Brain microvascular endothelial cell (primary cell): ENCODE results near the gene TDRD12.
"Not testable (repeated sequence)": the region's sequence is repeated elsewhere in the genome, so short reads cannot be mapped to it uniquely, and the experiment has no call there.

Source experiments
- DNase-seq: peaks from one replicate; pipeline ENCODE4 v3.0.0-alpha.2; 2020
- H3K27ac ChIP-seq: fragments of 250-450 bp; sonication (Bioruptor Pico); 2 replicates; pipeline ENCODE4 v1.5.1; 2020; ENCODE audit warnings: mild to moderate bottlenecking, moderate library complexity
- H3K27me3 ChIP-seq: fragments of 250-450 bp; sonication (Bioruptor Pico); replicated peaks from 2 replicates; pipeline ENCODE4 v1.5.1; 2020; ENCODE audit warnings: mild to moderate bottlenecking
- H3K36me3 ChIP-seq: fragments of 250-450 bp; sonication (Bioruptor Pico); replicated peaks from 2 replicates; pipeline ENCODE4 v1.5.1; 2020; ENCODE audit warnings: mild to moderate bottlenecking
- H3K4me3 ChIP-seq: 2 replicates; pipeline ENCODE4 v1.5.1; 2011; ENCODE audit warnings: low read depth, mild to moderate bottlenecking, control low read depth, low read length, moderate library complexity
- in situ Hi-C: cut with HindIII; loops from 2 replicates; pipeline ENCODE4 v1.10.0; 2017; ENCODE audit warnings: low sequenced_read_pairs, low pct_ligation_motif_present
- TF ChIP-seq, protein P1 (sequence below): IDR thresholded peaks from 2 replicates; pipeline ENCODE4 v1.5.1; 2011; ENCODE audit warnings: low read depth, mild to moderate bottlenecking, moderate library complexity, low read length, control low read depth, inconsistent platforms; ENCODE audit errors: missing control alignments

Gene TDRD12

DNA sequence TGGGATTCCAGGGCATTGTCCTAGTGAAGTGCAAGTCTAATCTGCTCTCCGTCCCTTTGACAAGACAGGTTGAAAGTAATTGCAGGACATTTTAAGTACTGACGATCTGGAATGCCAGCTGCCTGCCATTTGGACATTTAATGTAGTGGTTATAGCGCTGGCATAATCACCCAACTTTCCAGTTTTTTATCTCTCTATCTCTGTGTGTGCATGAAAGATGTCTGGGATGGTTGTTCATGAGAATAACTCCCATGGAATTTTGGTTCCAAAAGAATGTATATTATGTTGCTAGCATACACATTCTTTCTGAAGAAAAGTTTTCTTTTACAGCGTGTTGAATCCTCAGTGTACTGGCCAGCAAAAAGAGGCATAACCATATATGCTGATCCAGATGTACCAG, 53.6 kb downstream of the TDRD12 start:
- in situ Hi-C loops: no loop called here
- Histone ChIP-seq H3K4me3 (no peak overlapping the region), H3K36me3 (no peaks in the 10 kb centered on the region), H3K27me3 (no peaks in the 10 kb centered on the region), H3K27ac (no peak overlapping the region)
- DNase-seq: no peak
- TF ChIP-seq, protein P1, sequence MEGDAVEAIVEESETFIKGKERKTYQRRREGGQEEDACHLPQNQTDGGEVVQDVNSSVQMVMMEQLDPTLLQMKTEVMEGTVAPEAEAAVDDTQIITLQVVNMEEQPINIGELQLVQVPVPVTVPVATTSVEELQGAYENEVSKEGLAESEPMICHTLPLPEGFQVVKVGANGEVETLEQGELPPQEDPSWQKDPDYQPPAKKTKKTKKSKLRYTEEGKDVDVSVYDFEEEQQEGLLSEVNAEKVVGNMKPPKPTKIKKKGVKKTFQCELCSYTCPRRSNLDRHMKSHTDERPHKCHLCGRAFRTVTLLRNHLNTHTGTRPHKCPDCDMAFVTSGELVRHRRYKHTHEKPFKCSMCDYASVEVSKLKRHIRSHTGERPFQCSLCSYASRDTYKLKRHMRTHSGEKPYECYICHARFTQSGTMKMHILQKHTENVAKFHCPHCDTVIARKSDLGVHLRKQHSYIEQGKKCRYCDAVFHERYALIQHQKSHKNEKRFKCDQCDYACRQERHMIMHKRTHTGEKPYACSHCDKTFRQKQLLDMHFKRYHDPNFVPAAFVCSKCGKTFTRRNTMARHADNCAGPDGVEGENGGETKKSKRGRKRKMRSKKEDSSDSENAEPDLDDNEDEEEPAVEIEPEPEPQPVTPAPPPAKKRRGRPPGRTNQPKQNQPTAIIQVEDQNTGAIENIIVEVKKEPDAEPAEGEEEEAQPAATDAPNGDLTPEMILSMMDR: no peak

DNA sequence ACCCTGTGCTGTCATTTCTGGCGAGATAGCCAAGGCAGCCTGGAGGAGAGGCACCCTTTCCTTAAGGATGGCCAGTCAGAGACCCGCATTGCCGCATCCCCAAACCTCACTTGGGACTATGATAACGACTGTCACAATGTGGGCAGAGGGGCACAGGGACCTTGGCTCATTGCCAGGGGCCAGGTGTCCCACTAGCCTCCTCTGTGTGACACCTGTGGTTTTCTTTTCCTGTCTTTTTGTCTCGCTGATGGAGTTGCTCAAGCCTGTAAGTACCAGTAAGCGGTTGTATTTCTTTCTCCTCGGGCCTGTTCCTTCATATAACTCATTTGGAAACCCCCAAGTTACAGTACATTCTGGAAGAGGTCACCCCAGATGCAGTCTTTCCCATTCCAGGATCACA, 59.5 kb downstream of the TDRD12 start:
- no peaks in the 10 kb centered on the region for H3K36me3 ChIP-seq
- TF ChIP-seq, protein P1: no peak
- no peaks in the 10 kb centered on the region for H3K27me3 ChIP-seq
- in situ Hi-C loops: no loop called here
- H3K27ac ChIP-seq: no peak overlapping the region
- no peak for DNase-seq
- H3K4me3 ChIP-seq: no peak overlapping the region

DNA sequence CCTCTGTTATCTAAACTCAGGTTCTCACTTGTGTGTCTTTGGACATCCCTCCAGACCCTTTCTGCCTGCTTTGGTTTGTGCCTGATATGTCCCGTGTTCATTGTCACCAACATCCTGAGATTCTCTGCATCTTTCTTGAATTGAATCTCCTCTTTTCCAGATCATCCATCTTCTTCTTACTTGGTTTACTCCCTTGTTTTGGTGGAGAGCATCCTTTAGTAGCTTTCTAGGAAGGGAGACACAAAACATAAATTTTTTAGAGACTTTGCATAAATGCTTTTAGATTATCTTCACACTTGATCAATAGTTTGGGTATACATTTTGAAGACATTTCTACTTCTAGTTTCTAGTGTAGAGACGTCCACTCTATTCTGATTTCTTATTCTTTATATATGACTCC, 61.7 kb downstream of the TDRD12 start:
- no peak overlapping the region for H3K27ac ChIP-seq
- DNase-seq: no peak
- H3K36me3 ChIP-seq: no peaks in the 10 kb centered on the region
- TF ChIP-seq, protein P1: no peak
- no peak overlapping the region for H3K4me3 ChIP-seq
- H3K27me3 ChIP-seq: no peaks in the 10 kb centered on the region
- in situ Hi-C loops: no loop called here

DNA sequence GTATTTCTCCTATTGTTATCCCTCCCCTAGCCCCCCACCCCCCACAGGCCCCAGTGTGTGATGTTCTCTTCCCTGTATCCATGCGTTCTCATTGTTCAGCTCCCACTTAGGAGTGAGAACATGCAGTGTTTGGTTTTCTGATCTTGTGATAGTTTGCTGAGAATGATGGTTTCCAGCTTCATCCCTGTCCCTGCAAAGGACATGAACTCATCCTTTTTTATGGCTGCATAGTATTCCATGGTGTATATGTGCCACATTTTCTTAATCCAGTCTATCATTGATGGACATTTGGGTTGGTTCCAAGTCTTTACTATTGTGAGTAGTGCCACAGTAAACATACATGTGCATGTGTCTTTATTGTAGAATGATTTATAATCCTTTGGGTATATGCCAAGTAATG, 62.5 kb downstream of the TDRD12 start:
- H3K36me3 ChIP-seq, DNase-seq, H3K4me3 ChIP-seq, H3K27me3 ChIP-seq, H3K27ac ChIP-seq, in situ Hi-C loops: not testable (repeated sequence)

DNA sequence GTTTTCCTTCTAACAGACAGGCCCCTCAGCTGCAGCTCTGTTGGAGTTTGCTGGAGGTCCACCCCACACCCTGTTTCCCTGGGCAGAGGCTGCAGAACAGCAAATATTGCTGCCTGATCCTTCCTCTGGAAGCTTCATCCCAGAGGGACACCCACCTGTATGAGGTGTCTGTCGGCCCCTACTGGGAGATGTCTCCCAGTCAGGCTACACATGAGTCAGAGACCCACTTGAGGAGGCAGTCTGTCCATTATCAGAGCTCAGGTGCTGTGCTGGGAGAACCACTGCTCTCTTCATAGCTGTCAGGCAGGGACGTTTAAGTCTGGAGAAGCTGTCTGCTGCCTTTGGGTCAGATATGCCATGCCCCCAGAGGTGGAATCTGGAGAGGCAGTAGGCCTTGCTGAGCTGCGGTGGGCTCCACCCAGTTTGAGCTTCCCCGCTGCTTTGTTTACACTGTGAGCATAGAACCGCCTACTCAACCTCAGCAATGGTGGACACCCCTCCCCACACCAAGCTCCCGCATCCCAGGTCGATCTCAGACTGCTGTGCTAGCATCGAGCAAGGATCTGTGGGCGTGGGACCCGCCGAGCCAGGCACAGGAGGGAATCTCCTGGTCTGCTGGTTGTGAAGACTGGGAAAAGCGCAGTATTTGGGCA, 67.7 kb downstream of the TDRD12 start:
- H3K36me3 ChIP-seq, H3K27ac ChIP-seq, in situ Hi-C loops, H3K4me3 ChIP-seq, H3K27me3 ChIP-seq: not testable (repeated sequence)
- DNase-seq: peak; percentile 0

DNA sequence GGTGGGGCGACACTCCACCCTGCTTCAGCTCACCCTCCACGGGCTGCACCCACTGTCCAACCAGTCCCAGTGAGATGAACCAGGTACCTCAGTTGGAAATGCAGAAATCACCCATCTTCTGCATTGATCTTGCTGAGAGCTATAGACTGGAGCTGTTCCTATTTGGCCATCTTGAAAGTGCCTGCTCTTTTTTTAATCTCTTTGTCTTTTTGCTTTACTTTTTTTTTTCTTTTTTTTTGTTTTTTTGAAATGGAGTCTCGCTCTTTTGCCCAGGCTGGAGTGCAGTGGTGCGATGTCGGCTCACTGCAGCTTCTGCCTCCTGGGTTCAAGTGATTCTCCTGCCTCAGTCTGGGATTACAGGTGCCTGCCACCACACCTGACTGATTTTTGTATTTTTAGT, 68.3 kb downstream of the TDRD12 start:
- in situ Hi-C loops, H3K4me3 ChIP-seq, H3K36me3 ChIP-seq, H3K27me3 ChIP-seq, DNase-seq, H3K27ac ChIP-seq: not testable (repeated sequence)

DNA sequence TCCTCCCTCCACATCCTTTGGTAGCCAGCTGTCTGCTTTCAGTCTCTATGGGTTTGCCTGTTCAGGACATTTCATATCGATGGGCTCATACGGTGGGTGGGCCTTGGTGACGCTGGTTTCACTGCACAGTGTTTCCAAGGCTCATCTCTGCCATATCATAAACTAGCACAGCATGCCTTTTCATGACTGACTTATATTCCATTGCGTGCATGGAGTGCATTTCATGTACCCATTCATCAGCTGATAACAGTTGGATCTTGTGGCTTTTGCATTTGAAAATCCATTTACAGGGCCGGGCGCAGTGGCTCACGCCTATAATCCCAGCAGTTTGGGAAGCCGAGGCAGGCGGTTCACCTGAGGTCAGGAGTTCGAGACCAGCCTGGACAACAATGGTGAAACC, 69.9 kb downstream of the TDRD12 start:
- no peak for DNase-seq
- Histone ChIP-seq H3K27me3 (no peaks in the 10 kb centered on the region), H3K4me3 (no peak overlapping the region), H3K27ac (no peak overlapping the region), H3K36me3 (no peaks in the 10 kb centered on the region)
- in situ Hi-C loops: no loop called here
- TF ChIP-seq, protein P1: no peak
